ENCODE results near the gene SGK1.
"Not testable (repeated sequence)": the region's sequence is repeated elsewhere in the genome, so short reads cannot be mapped to it uniquely, and the experiment has no call there.

Gene SGK1

DNA sequence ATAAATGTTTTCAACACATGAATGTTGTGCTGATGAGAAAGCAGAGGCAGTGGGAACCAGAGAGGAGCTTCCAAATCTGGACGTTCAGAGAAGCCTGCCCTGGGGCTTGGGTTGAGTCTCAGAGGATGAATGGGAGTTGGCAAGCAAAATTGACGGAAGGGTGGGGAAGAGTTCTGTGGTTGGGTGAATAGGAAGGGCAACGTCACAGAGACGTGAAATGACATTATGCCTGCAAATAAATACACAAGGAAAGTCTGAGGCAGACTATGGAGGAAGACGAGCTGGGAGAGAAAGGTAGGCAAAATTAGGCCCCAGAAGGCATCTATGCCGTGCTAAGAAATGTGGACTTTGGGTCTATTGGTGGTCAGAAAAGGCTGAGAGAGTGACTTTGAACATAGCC lies 25.2 kb upstream of the SGK1 start:
- Mint-ChIP-seq H3K36me3 (peaks cover 2% of the 10 kb centered on the region), H3K4me3 (no peak overlapping the region), H3K27ac (no peak overlapping the region), H3K4me1 (peaks cover 17% of the 10 kb centered on the region), H3K27me3 (no peaks in the 10 kb centered on the region), H3K9me3 (no peaks in the 10 kb centered on the region)
- CTCF ChIA-PET, result interaction anchor here (1.7 kb wide), 1 partner anchor 9 kb away, joined by 5 read pairs; no protein-coding TSS in a partner anchor
- DNase-seq, result no peak

DNA sequence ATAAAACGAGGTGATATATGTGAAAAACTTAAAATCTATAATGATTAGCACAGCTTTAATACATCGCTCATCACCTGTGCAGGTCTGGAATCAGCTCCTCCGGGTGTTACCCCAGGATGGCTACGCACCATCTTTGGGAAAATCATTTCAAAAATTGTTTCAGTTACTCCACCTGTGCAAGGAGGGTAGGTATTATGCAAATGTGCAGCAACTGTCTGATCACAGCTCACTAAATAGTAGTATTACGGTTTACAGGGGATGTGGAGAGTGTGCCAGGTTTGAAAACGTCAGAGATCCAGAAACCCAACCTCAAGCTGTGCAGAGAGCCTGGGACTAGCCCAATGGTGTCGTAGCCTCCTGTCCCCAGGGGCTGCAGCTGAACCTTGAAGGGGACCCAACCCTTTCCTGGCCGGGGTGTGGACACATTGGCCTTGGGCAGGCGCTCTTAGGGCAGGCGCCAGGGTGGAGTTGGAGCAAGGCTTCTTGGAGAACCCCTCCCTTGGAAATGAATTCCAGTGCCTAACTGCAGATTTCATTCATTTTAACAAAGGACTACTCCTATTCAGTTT lies 24.2 kb upstream of the SGK1 start:
- Mint-ChIP-seq H3K36me3 (peaks cover 2% of the 10 kb centered on the region), H3K4me3 (no peak overlapping the region), H3K27me3 (no peaks in the 10 kb centered on the region), H3K9me3 (no peaks in the 10 kb centered on the region), H3K27ac (no peak overlapping the region), H3K4me1 (peaks cover 20% of the 10 kb centered on the region)
- CTCF ChIA-PET, result interaction anchor here (1.7 kb wide), 1 partner anchor 10 kb away, joined by 5 read pairs; no protein-coding TSS in a partner anchor
- no peak for DNase-seq

DNA sequence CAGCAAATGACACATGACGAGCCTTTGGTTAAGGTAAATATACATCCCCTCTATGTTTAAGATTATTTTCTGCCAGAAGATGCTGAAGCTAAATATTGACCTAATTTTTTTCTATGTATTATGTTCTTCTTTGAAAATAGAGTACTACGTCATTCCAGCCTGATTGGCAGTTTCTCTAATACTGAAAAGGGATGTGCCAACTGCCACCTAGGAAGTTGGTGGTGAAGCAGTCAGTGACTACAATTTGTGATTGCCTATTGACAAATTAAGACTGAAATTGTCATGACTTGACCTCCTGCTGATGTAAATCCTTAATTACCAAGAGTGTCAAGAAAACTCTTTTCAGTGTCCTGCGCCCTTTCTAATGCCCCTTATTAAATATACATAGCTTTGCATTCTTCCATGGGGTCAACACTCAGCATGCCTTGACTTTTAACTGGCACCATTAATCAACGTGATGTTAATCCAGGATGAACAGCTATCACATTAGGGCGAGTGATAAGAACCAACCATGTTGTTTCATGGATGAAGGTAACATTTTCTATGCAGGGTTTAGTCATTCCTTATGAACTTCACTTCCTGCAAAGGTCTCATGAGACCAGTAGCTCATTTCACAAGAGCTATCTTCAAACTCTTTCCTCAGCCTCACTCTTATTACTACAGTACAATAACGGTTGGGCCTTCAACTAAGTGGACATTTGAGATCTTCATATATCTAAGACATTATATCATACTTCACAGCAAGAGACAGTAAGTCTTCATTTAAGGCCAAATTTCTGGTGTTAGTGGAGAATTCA lies 22.5 kb upstream of the SGK1 start:
- Mint-ChIP-seq H3K27me3 (no peaks in the 10 kb centered on the region), H3K36me3 (no peaks in the 10 kb centered on the region), H3K4me1 (peaks cover 4% of the 10 kb centered on the region), H3K27ac (no peak overlapping the region), H3K9me3 (no peaks in the 10 kb centered on the region), H3K4me3 (no peak overlapping the region)
- no peak for DNase-seq
- CTCF ChIA-PET, result interaction anchor here (1.3 kb wide), 1 partner anchor 12 kb away, joined by 6 read pairs; no protein-coding TSS in a partner anchor

DNA sequence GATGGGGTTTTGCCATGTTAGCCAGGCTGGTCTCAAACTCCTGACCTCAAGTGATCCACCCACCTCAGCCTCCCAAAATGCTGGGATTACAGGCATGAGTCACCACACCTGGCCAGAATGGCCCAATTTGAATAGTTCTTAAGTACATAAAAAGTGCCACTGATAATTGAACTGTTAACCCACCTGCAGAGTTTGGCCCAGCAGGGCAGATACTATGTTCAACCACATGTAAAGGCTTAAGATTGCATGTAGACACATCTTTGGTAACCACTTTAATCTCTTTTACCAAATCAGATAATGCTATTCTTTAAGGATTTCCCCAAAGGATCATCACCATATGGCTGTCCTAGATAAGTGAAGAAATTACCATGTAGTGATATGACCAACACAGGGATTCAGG lies 21.3 kb upstream of the SGK1 start:
- H3K9me3 Mint-ChIP-seq, result no peaks in the 10 kb centered on the region
- no peak for DNase-seq
- H3K36me3 Mint-ChIP-seq, result no peaks in the 10 kb centered on the region
- no peak overlapping the region for H3K27ac Mint-ChIP-seq
- peaks cover 4% of the 10 kb centered on the region for H3K4me1 Mint-ChIP-seq
- H3K4me3 Mint-ChIP-seq, result no peak overlapping the region
- H3K27me3 Mint-ChIP-seq, result no peaks in the 10 kb centered on the region
- CTCF ChIA-PET, result no interaction called here

- H3K9me3 Mint-ChIP-seq, result no peaks in the 10 kb centered on the region
- H3K27me3 Mint-ChIP-seq, result peaks cover 3% of the 10 kb centered on the region
- H3K36me3 Mint-ChIP-seq, result no peaks in the 10 kb centered on the region
- DNase-seq, result no peak
- no peak overlapping the region for H3K4me3 Mint-ChIP-seq
- no peaks in the 10 kb centered on the region for H3K4me1 Mint-ChIP-seq
- H3K27ac Mint-ChIP-seq, result no peak overlapping the region
- CTCF ChIA-PET, result no interaction called here
Observed at GRCh38 chr6:134331256-134331655, 13.3 kb upstream of the SGK1 start.

GRCh38 chr6:134330555-134330954 lies 12.6 kb upstream of the SGK1 start:
- DNase-seq, result no peak
- Mint-ChIP-seq H3K4me3 (no peak overlapping the region), H3K4me1 (no peaks in the 10 kb centered on the region), H3K9me3 (peaks cover 3% of the 10 kb centered on the region), H3K36me3 (no peaks in the 10 kb centered on the region), H3K27ac (no peak overlapping the region), H3K27me3 (peaks cover 3% of the 10 kb centered on the region)
- CTCF ChIA-PET, result interaction anchor here (1.2 kb wide), 1 partner anchor 14 kb away, joined by 3 read pairs; no protein-coding TSS in a partner anchor

- Mint-ChIP-seq H3K27me3 (peaks cover 3% of the 10 kb centered on the region), H3K9me3 (peaks cover 4% of the 10 kb centered on the region), H3K27ac (no peak overlapping the region), H3K36me3 (peaks cover under 1% of the 10 kb centered on the region), H3K4me3 (no peak overlapping the region), H3K4me1 (no peaks in the 10 kb centered on the region)
- DNase-seq, result no peak
- CTCF ChIA-PET, result interaction anchor here (2.1 kb wide), 1 partner anchor 150 kb away, joined by 7 read pairs; no protein-coding TSS in a partner anchor
Observed at GRCh38 chr6:134328792-134329191, 10.9 kb upstream of the SGK1 start.

- DNase-seq, result no peak
- peaks cover 4% of the 10 kb centered on the region for H3K9me3 Mint-ChIP-seq
- CTCF ChIA-PET, result interaction anchor here (1.6 to 2.1 kb wide), 2 partner anchors 14 to 150 kb away, joined by 3 to 7 read pairs; no protein-coding TSS in a partner anchor
- peaks cover 3% of the 10 kb centered on the region for H3K27me3 Mint-ChIP-seq
- no peak overlapping the region for H3K27ac Mint-ChIP-seq
- peaks cover 2% of the 10 kb centered on the region for H3K36me3 Mint-ChIP-seq
- no peaks in the 10 kb centered on the region for H3K4me1 Mint-ChIP-seq
- H3K4me3 Mint-ChIP-seq, result no peak overlapping the region
Observed at GRCh38 chr6:134328138-134328537, 10.2 kb upstream of the SGK1 start.

DNA sequence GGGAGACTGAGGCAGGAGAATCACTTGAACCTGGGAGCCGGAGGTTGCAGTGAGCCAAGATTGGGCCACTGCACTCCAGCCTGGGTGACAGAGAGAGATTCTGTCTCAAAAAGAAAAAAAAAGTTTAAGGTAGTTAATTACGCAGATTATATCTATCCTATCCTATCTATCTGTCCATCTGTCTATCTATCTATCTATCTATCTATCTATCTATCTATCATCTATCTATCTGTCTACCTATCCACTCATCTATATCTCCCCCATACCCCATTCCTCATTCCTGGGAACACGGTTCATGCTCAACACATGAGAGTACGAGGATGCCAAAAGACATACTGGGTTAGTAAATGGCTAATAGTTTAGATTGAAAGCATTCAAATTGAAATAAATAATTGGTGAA lies 8.3 kb upstream of the SGK1 start:
- CTCF ChIA-PET, result interaction anchor here (1.6 kb wide), 1 partner anchor 12 kb away, joined by 3 read pairs; no protein-coding TSS in a partner anchor
- H3K9me3 Mint-ChIP-seq, result not testable (repeated sequence)

GRCh38 chr6:134324766-134325165 lies 6.9 kb upstream of the SGK1 start:
- H3K27me3 Mint-ChIP-seq, result peaks cover 3% of the 10 kb centered on the region
- no peak overlapping the region for H3K4me3 Mint-ChIP-seq
- no peaks in the 10 kb centered on the region for H3K4me1 Mint-ChIP-seq
- H3K36me3 Mint-ChIP-seq, result peaks cover 2% of the 10 kb centered on the region
- H3K9me3 Mint-ChIP-seq, result peaks cover 8% of the 10 kb centered on the region
- CTCF ChIA-PET, result interaction anchor here (0.8 kb wide), 1 partner anchor 168 kb away, joined by 3 read pairs; no protein-coding TSS in a partner anchor
- DNase-seq, result no peak
- no peak overlapping the region for H3K27ac Mint-ChIP-seq

More for the DNA sequence above, 8.3 kb upstream of the SGK1 start:
- not testable (repeated sequence) for H3K27me3 Mint-ChIP-seq, H3K4me3 Mint-ChIP-seq, H3K27ac Mint-ChIP-seq, DNase-seq, H3K36me3 Mint-ChIP-seq, H3K4me1 Mint-ChIP-seq

- DNase-seq, result no peak
- Mint-ChIP-seq H3K27ac (no peak overlapping the region), H3K4me3 (no peak overlapping the region), H3K27me3 (peaks cover 3% of the 10 kb centered on the region), H3K4me1 (no peaks in the 10 kb centered on the region), H3K36me3 (peaks cover 4% of the 10 kb centered on the region), H3K9me3 (peaks cover 12% of the 10 kb centered on the region)
- CTCF ChIA-PET, result no interaction called here
Observed at GRCh38 chr6:134324141-134324540, 6.2 kb upstream of the SGK1 start.

- peaks cover 3% of the 10 kb centered on the region for H3K27me3 Mint-ChIP-seq
- H3K27ac Mint-ChIP-seq, result no peak overlapping the region
- CTCF ChIA-PET, result no interaction called here
- peaks cover 13% of the 10 kb centered on the region for H3K9me3 Mint-ChIP-seq
- H3K4me1 Mint-ChIP-seq, result no peaks in the 10 kb centered on the region
- no peak overlapping the region for H3K4me3 Mint-ChIP-seq
- DNase-seq, result no peak
- peaks cover 4% of the 10 kb centered on the region for H3K36me3 Mint-ChIP-seq
Observed at GRCh38 chr6:134323698-134324097, 5.8 kb upstream of the SGK1 start.

- H3K9me3 Mint-ChIP-seq, result peaks cover 13% of the 10 kb centered on the region
- no peak overlapping the region for H3K27ac Mint-ChIP-seq
- H3K27me3 Mint-ChIP-seq, result peaks cover 3% of the 10 kb centered on the region
- peaks cover 4% of the 10 kb centered on the region for H3K36me3 Mint-ChIP-seq
- no peak overlapping the region for H3K4me3 Mint-ChIP-seq
- CTCF ChIA-PET, result no interaction called here
- peaks cover under 1% of the 10 kb centered on the region for H3K4me1 Mint-ChIP-seq
- no peak for DNase-seq
Observed at GRCh38 chr6:134323294-134323693, 5.4 kb upstream of the SGK1 start.

GRCh38 chr6:134322216-134322615 lies 4.3 kb upstream of the SGK1 start:
- no peak overlapping the region for H3K27ac Mint-ChIP-seq
- peaks cover 13% of the 10 kb centered on the region for H3K9me3 Mint-ChIP-seq
- H3K27me3 Mint-ChIP-seq, result peaks cover 8% of the 10 kb centered on the region
- H3K4me1 Mint-ChIP-seq, result peaks cover 12% of the 10 kb centered on the region
- DNase-seq, result no peak
- peaks cover 4% of the 10 kb centered on the region for H3K36me3 Mint-ChIP-seq
- no peak overlapping the region for H3K4me3 Mint-ChIP-seq
- CTCF ChIA-PET, result no interaction called here

GRCh38 chr6:134321246-134321645 lies 3.3 kb upstream of the SGK1 start:
- CTCF ChIA-PET, result interaction anchor here (0.8 kb wide), 1 partner anchor 28 kb away, joined by 3 read pairs; no protein-coding TSS in a partner anchor
- H3K27me3 Mint-ChIP-seq, result peaks cover 13% of the 10 kb centered on the region
- peaks cover 4% of the 10 kb centered on the region for H3K36me3 Mint-ChIP-seq
- DNase-seq, result no peak
- no peak overlapping the region for H3K27ac Mint-ChIP-seq
- H3K4me1 Mint-ChIP-seq, result peaks cover 19% of the 10 kb centered on the region
- H3K4me3 Mint-ChIP-seq, result no peak overlapping the region
- peaks cover 13% of the 10 kb centered on the region for H3K9me3 Mint-ChIP-seq
